ENCODE measurements around the gene PIGM.

DNA sequence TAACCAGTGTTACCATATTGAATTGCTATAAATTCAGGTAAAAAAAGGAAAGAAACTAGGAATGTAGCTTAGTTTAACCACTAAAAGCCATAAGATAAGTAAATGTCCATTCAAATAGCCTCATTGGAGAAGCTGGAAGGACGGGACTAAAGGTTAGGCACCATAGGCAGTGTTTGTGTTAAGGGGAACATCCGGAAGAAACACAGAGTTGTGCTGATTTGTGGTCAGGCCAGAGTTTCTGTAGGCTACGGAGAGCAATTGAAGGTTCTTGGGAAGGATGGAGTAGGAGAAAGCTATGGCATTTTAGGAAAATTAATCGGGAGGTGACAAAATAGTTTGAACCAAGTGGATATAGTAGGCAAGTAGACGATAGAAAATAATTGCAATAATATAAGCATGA, 39.5 kb upstream of the PIGM start:
- TF ChIP-seq, protein P1, sequence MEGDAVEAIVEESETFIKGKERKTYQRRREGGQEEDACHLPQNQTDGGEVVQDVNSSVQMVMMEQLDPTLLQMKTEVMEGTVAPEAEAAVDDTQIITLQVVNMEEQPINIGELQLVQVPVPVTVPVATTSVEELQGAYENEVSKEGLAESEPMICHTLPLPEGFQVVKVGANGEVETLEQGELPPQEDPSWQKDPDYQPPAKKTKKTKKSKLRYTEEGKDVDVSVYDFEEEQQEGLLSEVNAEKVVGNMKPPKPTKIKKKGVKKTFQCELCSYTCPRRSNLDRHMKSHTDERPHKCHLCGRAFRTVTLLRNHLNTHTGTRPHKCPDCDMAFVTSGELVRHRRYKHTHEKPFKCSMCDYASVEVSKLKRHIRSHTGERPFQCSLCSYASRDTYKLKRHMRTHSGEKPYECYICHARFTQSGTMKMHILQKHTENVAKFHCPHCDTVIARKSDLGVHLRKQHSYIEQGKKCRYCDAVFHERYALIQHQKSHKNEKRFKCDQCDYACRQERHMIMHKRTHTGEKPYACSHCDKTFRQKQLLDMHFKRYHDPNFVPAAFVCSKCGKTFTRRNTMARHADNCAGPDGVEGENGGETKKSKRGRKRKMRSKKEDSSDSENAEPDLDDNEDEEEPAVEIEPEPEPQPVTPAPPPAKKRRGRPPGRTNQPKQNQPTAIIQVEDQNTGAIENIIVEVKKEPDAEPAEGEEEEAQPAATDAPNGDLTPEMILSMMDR (IDR thresholded peaks at IDR 0.05) = no peak
- TF ChIP-seq POLR2A (IDR thresholded peaks at IDR 0.05) = no peak
